Measurements from ENCODE around the gene AGXT.

Gene AGXT

DNA sequence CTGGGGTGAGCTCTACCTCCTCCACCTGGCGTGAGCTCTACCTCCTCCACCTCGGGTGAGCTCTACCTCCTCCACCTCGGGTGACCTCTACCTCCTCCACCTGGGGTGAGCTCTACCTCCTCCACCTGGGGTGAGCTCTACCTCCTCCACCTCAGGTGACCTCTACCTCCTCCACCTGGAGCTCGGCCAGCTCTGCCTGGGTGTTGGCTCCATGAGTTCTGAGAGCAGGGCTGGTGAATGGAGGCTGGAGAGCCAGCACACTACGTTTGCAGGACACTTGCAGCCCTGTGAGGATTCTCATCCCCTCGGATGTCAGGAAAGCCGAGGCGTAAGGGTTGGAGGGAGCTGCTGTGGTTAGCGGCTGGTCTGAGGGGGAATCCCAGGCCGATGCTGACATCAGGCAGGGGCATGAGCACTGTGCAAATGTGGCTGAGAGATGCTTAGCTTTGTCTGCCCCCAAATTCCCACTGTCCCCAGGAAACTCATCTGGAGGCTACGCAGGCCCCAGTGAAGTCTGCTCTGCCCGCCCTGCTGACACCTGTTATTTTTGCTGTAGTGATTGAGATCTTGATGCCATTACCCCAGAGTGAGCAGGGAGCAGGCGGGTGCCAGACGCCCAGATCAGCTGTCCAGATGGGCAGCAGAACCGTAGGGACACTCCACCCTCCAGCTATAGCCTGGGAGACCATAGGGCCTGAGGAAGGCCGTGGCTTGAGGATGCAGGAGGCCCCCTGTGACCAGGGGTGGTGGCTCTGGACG is 40.8 kb downstream of the AGXT start:
- no peaks in the 10 kb centered on the region for H3K27me3 ChIP-seq (ENCODE audit: control insufficient read depth in 1 of 2, insufficient read depth in 2 of 2, low read length in 2 of 2)
- H3K36me3 ChIP-seq (ENCODE audit: control insufficient read depth in 1 of 2, insufficient read depth in 2 of 2, low read length in 2 of 2) = no peaks in the 10 kb centered on the region
- H3K9ac ChIP-seq (ENCODE audit: low read depth in 1 of 2, low read length in 2 of 2) = no peak overlapping the region

DNA sequence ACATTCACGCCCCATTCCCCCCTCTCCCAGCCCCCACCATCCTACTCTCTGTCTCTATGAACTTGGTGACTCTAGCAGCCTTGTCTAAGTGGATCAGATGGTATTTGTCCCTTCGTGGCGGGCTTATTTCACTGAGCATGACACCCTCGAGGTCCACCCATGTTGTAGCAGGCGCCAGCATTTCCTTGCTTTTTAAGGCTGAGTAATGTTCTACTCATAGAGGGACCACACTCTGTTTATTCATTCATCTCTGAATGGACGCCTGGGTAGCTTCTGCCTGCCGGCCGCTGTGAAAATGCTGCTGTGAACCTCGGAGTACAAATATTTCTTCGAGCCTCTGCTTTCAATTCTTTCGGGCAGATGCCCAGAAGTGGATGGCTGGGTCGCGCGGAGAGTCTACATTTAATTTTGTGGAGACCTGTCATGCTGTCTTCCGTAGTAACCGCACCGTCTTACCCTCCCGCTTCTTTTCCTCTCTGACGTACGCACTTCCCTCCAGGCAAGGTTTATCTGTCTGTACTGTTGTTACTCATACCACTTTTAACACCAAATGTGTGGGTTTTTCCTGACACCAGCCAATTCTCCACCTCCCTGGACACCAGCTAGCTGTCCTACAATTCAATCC is 43.1 kb downstream of the AGXT start:
- Histone ChIP-seq H3K9ac (ENCODE audit: low read depth in 1 of 2, low read length in 2 of 2) (no peak overlapping the region), H3K36me3 (ENCODE audit: control insufficient read depth in 1 of 2, insufficient read depth in 2 of 2, low read length in 2 of 2) (no peaks in the 10 kb centered on the region), H3K4me1 (ENCODE audit: control insufficient read depth in 1 of 2, insufficient read depth in 2 of 2, low read length in 2 of 2) (peaks cover 10 to 11% of the 10 kb centered on the region in 2 donors), H3K27me3 (ENCODE audit: control insufficient read depth in 1 of 2, insufficient read depth in 2 of 2, low read length in 2 of 2) (peaks cover 0 to 6% of the 10 kb centered on the region in 2 donors), H3K9me3 (ENCODE audit: control insufficient read depth in 1 of 2, low read length in 2 of 2) (no peaks in the 10 kb centered on the region), H3K4me3 (ENCODE audit: low read depth in 1 of 2, low read length in 2 of 2) (no peak overlapping the region), H3K27ac (ENCODE audit: low read depth, low read length) (no peak overlapping the region)

More for the DNA sequence above, 40.8 kb downstream of the AGXT start:
- Histone ChIP-seq H3K4me3 (ENCODE audit: low read depth in 1 of 2, low read length in 2 of 2) (no peak overlapping the region), H3K27ac (ENCODE audit: low read depth, low read length) (no peak overlapping the region), H3K4me1 (ENCODE audit: control insufficient read depth in 1 of 2, insufficient read depth in 2 of 2, low read length in 2 of 2) (peaks cover 11 to 15% of the 10 kb centered on the region in 2 donors), H3K9me3 (ENCODE audit: control insufficient read depth in 1 of 2, low read length in 2 of 2) (no peaks in the 10 kb centered on the region)

DNA sequence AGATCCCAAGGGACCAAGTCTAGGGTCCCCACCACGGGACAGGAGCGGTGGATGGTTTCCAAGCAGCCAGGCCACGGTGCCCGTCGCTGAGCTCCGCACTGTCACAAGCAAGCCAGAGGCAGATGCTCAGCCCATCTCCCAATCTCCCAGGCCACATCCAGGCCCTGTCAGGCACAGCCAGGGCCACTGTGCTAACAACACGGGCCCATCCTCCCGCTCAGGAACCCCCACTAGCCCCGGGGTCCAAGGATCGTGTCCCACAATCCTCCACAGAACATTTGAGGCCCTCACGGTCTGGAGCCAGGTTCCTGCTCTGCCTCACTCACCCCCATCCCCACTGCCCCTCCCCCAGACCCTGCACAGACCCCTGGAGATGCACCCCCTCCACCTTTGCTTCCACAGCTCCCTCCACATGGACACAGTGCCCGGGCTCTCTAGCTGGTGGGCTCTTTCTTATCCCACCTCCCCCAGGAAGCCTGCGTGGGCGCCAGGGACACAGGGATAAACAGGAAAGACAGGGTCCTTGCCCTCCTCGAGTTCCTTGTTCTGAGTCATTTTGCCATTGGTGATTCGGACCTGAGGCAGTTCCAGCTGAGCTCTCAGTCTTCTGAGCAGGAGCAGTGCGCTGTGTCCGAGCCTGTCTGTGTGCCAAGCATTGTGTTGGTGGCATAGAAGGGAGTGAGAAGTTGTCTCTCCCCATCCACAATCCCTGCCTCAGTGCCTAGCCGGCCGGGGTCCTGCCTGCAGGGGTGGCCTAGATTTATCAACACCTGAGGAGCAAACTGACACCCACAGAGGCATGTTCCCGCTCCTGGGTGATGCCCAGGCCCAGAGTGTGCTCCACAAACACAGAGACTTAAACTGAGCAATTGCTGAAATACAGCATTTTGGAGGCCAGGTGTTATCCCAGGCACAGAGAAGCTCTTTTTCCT is 44.5 kb downstream of the AGXT start:
- Histone ChIP-seq H3K27ac (ENCODE audit: low read depth, low read length) (no peak overlapping the region), H3K9ac (ENCODE audit: low read depth in 1 of 2, low read length in 2 of 2) (peak overlapping the region in 1 of 2 donors; percentile 10), H3K27me3 (ENCODE audit: control insufficient read depth in 1 of 2, insufficient read depth in 2 of 2, low read length in 2 of 2) (peaks cover 0 to 6% of the 10 kb centered on the region in 2 donors), H3K9me3 (ENCODE audit: control insufficient read depth in 1 of 2, low read length in 2 of 2) (no peaks in the 10 kb centered on the region), H3K4me3 (ENCODE audit: low read depth in 1 of 2, low read length in 2 of 2) (no peak overlapping the region), H3K36me3 (ENCODE audit: control insufficient read depth in 1 of 2, insufficient read depth in 2 of 2, low read length in 2 of 2) (no peaks in the 10 kb centered on the region), H3K4me1 (ENCODE audit: control insufficient read depth in 1 of 2, insufficient read depth in 2 of 2, low read length in 2 of 2) (peaks cover 11 to 16% of the 10 kb centered on the region in 2 donors)

DNA sequence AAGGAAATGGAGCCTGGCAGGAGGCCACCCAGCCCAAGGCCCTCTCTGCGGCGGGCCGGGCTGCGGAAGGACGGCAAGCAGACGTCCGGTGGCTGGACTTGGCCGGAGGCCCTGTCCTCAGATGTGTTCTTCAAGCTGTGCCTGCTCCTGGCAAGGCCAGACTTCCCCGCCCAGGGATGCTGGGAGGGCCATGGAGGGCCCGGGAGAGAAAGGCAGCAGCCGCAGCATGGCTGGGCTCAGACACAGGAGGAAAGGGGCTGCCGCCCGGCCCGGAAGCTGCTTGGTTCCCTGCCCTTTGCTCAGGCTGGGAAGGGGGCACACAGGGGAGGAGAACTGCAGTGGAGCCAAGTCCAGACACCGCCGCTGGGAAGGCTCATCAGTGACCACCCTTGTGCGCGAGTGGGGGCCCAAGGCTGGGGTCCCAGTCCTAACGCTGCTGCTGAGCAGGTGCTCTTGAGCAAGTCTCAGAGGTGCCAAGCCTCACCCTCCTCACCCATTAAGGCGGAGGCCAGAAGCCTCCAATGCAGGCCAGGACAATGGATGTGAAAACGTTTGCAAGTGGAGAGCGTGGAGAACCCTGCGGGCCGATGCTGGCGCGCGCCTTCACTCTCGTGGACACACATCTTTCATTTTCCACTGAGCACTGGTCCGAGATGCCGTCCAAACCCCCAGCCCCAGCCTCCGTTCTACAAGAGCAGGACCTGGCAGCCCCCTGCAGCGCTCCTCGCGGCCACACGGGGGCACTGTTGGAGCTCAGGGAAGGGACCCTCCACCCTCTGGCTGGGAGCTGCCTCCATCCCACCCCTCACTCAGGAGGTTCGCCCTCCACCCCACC is 45.4 kb downstream of the AGXT start:
- Histone ChIP-seq H3K36me3 (ENCODE audit: control insufficient read depth in 1 of 2, insufficient read depth in 2 of 2, low read length in 2 of 2) (no peaks in the 10 kb centered on the region), H3K27ac (ENCODE audit: low read depth, low read length) (no peak overlapping the region), H3K9me3 (ENCODE audit: control insufficient read depth in 1 of 2, low read length in 2 of 2) (no peaks in the 10 kb centered on the region), H3K4me3 (ENCODE audit: low read depth in 1 of 2, low read length in 2 of 2) (no peak overlapping the region), H3K27me3 (ENCODE audit: control insufficient read depth in 1 of 2, insufficient read depth in 2 of 2, low read length in 2 of 2) (peaks cover 0 to 6% of the 10 kb centered on the region in 2 donors), H3K9ac (ENCODE audit: low read depth in 1 of 2, low read length in 2 of 2) (no peak overlapping the region), H3K4me1 (ENCODE audit: control insufficient read depth in 1 of 2, insufficient read depth in 2 of 2, low read length in 2 of 2) (peaks cover 11 to 16% of the 10 kb centered on the region in 2 donors)

DNA sequence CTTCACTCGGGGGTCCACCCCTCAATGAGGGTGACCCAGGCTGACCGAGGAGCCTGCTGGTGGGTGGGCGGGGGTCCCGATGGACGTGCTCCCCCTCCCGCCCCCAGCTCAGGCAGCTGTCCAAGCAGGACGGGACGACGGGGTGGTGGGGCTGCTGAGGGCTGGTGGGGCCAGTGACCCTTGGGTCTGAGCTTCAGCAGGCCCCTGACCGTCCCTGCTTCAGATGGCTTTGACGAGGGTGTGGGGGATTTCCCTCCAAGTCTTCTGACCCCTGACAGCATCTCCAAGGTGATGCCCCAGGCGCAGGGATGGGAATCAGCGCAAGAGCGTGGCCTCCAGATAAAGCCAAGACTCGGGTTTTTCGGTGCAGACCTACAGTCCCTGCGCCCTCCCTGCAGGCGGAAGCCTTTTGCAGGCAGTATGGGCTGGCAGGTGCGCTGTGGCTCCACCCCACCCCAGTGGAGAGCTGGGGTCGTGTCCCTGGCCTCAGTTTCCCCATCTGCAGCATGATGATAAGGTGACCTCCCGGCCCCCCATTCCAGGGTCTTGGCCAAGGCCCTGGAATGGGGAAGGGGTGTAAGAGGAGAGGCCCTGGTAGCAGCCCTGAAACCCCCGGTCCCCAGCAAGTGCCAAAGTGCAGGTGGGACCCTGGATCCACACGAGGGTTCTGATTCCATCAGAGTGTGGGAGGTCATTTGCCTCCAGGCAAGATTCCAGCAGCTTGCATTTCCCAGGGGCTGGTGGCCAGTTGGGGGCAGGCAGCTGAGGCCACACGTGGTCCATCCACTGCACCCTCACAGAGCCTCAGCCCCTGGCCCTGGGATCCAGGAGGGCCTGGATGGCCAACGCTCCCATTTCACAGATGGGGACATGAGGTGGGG is 46.3 kb downstream of the AGXT start:
- Histone ChIP-seq H3K9me3 (ENCODE audit: control insufficient read depth in 1 of 2, low read length in 2 of 2) (no peaks in the 10 kb centered on the region), H3K4me3 (ENCODE audit: low read depth in 1 of 2, low read length in 2 of 2) (no peak overlapping the region), H3K27ac (ENCODE audit: low read depth, low read length) (no peak overlapping the region), H3K27me3 (ENCODE audit: control insufficient read depth in 1 of 2, insufficient read depth in 2 of 2, low read length in 2 of 2) (peaks cover 0 to 6% of the 10 kb centered on the region in 2 donors), H3K36me3 (ENCODE audit: control insufficient read depth in 1 of 2, insufficient read depth in 2 of 2, low read length in 2 of 2) (no peaks in the 10 kb centered on the region), H3K4me1 (ENCODE audit: control insufficient read depth in 1 of 2, insufficient read depth in 2 of 2, low read length in 2 of 2) (peaks cover 4 to 9% of the 10 kb centered on the region in 2 donors), H3K9ac (ENCODE audit: low read depth in 1 of 2, low read length in 2 of 2) (no peak overlapping the region)

DNA sequence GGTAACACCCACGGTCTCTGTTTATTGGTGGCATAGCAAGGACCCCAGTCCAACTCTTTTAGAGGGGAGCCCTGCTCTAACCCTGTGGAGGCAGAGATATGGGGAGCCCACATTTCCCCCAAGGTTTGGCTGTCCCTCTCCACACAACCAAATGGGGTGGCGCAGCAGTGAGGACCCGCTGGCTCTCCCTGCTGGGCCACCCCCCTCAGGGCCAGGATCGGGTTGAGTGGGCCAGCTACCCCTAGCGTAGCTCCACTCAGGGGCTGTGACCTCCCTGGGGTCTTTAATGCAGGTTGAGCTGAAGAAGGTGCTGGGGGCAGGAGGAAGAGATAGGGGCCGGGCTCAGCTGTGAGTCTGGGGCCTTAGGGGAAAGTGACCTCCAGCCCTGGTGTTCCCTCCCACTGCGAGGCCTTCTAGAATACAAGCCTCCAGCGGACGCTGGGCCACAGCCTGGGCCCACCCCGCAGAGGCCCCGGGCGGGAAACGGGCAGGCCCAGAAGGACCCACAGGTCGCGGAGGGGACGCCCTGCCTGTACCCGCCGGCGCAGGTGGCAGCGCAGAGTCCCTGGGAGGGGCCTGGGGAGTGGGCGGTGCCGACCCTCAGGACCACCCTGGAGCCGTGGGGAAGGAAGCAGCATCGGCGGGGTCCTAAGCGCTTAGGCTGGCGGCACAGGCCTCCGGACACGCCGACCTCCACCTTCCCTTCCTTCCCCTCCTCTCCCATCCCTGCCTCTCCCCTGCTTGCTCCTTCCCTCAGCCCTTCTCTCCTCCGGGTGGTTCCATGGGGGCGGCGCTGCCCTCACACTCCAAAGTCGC is 47.1 kb downstream of the AGXT start:
- Histone ChIP-seq H3K27ac (ENCODE audit: low read depth, low read length) (no peak overlapping the region), H3K4me3 (ENCODE audit: low read depth in 1 of 2, low read length in 2 of 2) (no peak overlapping the region), H3K27me3 (ENCODE audit: control insufficient read depth in 1 of 2, insufficient read depth in 2 of 2, low read length in 2 of 2) (peaks cover 0 to 6% of the 10 kb centered on the region in 2 donors)

DNA sequence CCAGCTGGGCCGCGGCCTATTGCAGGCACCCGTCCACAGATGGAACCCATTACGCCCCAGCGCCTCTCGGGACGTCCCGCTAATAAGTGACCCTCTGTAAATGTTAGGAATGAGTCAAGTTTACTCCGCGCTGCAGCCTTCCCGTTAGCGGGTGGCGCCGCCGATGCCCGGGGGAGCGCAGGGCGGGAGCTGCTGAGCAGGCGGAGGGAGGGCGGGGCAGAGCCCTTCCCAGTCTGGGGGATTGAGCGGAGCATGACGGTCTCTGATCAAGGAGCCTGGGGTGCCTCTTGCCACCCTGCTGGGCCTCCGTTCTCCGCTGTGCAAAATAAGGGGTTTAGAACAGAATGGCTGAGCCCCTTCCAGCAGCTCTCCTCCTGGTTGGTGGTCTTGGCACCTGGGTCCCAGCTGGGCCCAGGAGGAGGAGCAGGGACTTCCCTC is 48.0 kb downstream of the AGXT start:
- Histone ChIP-seq H3K4me3 (ENCODE audit: low read depth in 1 of 2, low read length in 2 of 2) (no peak overlapping the region), H3K27ac (ENCODE audit: low read depth, low read length) (no peak overlapping the region), H3K4me1 (ENCODE audit: control insufficient read depth in 1 of 2, insufficient read depth in 2 of 2, low read length in 2 of 2) (peaks cover 0 to 8% of the 10 kb centered on the region in 2 donors), H3K36me3 (ENCODE audit: control insufficient read depth in 1 of 2, insufficient read depth in 2 of 2, low read length in 2 of 2) (no peaks in the 10 kb centered on the region), H3K9ac (ENCODE audit: low read depth in 1 of 2, low read length in 2 of 2) (no peak overlapping the region), H3K27me3 (ENCODE audit: control insufficient read depth in 1 of 2, insufficient read depth in 2 of 2, low read length in 2 of 2) (peaks cover 0 to 6% of the 10 kb centered on the region in 2 donors), H3K9me3 (ENCODE audit: control insufficient read depth in 1 of 2, low read length in 2 of 2) (no peaks in the 10 kb centered on the region)

More for the DNA sequence above, 47.1 kb downstream of the AGXT start:
- peaks cover 0 to 8% of the 10 kb centered on the region in 2 donors for H3K4me1 ChIP-seq (ENCODE audit: control insufficient read depth in 1 of 2, insufficient read depth in 2 of 2, low read length in 2 of 2)
- no peak overlapping the region for H3K9ac ChIP-seq (ENCODE audit: low read depth in 1 of 2, low read length in 2 of 2)
- H3K9me3 ChIP-seq (ENCODE audit: control insufficient read depth in 1 of 2, low read length in 2 of 2) = no peaks in the 10 kb centered on the region
- H3K36me3 ChIP-seq (ENCODE audit: control insufficient read depth in 1 of 2, insufficient read depth in 2 of 2, low read length in 2 of 2) = no peaks in the 10 kb centered on the region

DNA sequence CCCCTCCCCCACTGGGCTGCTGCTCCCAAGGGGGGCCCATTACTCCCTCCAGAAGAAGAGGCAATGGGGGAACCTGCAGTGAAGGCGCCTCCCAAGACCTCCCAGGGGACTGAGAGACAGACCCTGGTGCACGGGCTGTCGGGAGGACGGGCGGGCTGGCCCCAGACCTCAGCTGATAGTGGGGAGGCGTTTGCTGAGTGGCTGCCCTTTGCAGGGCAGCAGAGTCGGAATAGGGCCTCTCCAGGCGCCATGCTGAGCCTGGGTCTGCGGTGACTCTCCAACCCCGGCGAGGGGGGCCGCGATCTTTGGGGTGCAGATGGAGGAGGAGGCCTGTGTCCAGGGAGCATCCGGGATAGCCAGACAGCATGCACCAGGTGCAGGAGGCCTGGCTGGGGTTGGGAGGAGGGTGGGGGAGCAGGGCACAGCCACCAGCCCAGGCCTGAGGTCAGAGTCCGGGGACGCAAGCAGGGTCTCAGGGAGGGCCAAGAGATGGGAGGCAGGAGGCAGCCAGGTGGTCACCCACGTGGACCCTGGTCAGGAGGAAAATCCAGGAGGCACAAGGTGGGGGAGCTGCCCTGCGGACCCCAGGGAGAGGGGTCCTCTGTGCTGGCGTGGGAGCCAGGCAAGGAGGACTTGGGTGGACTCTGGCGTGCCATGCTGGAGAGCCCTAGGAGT is 48.5 kb downstream of the AGXT start:
- Histone ChIP-seq H3K4me3 (ENCODE audit: low read depth in 1 of 2, low read length in 2 of 2) (no peak overlapping the region), H3K4me1 (ENCODE audit: control insufficient read depth in 1 of 2, insufficient read depth in 2 of 2, low read length in 2 of 2) (peaks cover 0 to 8% of the 10 kb centered on the region in 2 donors), H3K36me3 (ENCODE audit: control insufficient read depth in 1 of 2, insufficient read depth in 2 of 2, low read length in 2 of 2) (no peaks in the 10 kb centered on the region), H3K27me3 (ENCODE audit: control insufficient read depth in 1 of 2, insufficient read depth in 2 of 2, low read length in 2 of 2) (peaks cover 0 to 6% of the 10 kb centered on the region in 2 donors), H3K27ac (ENCODE audit: low read depth, low read length) (no peak overlapping the region), H3K9ac (ENCODE audit: low read depth in 1 of 2, low read length in 2 of 2) (no peak overlapping the region), H3K9me3 (ENCODE audit: control insufficient read depth in 1 of 2, low read length in 2 of 2) (no peaks in the 10 kb centered on the region)
